ENCODE data around the gene C9orf43. TPM values are rescaled to one million over a fixed set of nuclear protein-coding genes. Genes with fewer than 3 reads are reported as not detected.
A peak's percentile ranks its signal among the peaks of the same experiment; 100 is the strongest.

C9orf43 gene
- total RNA-seq, 2 experiments from 2014 or later = 0.37 to 0.54 TPM

- Mint-ChIP-seq H3K27me3 (no peaks in the 10 kb centered on the region), H3K36me3 (ENCODE audit: low read depth) (no peaks in the 10 kb centered on the region), H3K4me3 (no peak overlapping the region), H3K4me1 (no peaks in the 10 kb centered on the region), H3K27ac (no peak overlapping the region), H3K9me3 (peaks cover 6% of the 10 kb centered on the region)
- no peak for DNase-seq
- ChIA-PET POLR2A (no interaction called here), CTCF (no interaction called here)
These were observed 53.7 kb downstream of the C9orf43 start for GRCh38 chr9:113464286-113464660.

- Mint-ChIP-seq H3K27me3 (no peaks in the 10 kb centered on the region), H3K9me3 (peaks cover 6% of the 10 kb centered on the region), H3K36me3 (ENCODE audit: low read depth) (no peaks in the 10 kb centered on the region), H3K4me3 (no peak overlapping the region), H3K27ac (no peak overlapping the region), H3K4me1 (no peaks in the 10 kb centered on the region)
- POLR2A ChIA-PET = no interaction called here
- CTCF ChIA-PET = interaction anchor here (1.4 kb wide), 1 partner anchor 12 kb away, joined by 4 read pairs; no protein-coding TSS in a partner anchor
- DNase-seq = no peak
These were observed 55.1 kb downstream of the C9orf43 start for GRCh38 chr9:113465599-113466140.

- no peak for DNase-seq
- Mint-ChIP-seq H3K4me3 (no peak overlapping the region), H3K9me3 (peaks cover 6% of the 10 kb centered on the region), H3K27me3 (peaks cover 3% of the 10 kb centered on the region), H3K27ac (no peak overlapping the region), H3K36me3 (ENCODE audit: low read depth) (no peaks in the 10 kb centered on the region), H3K4me1 (no peaks in the 10 kb centered on the region)
- CTCF ChIA-PET = interaction anchor here (0.9 to 1.4 kb wide), 2 partner anchors 10 to 46 kb away, joined by 3 to 4 read pairs; no protein-coding TSS in a partner anchor
- POLR2A ChIA-PET = no interaction called here
These were observed 56.6 kb downstream of the C9orf43 start for GRCh38 chr9:113467183-113467582.

- peaks cover 5% of the 10 kb centered on the region for H3K27me3 Mint-ChIP-seq
- H3K4me1 Mint-ChIP-seq = no peaks in the 10 kb centered on the region
- no peaks in the 10 kb centered on the region for H3K36me3 Mint-ChIP-seq (ENCODE audit: low read depth)
- no peak overlapping the region for H3K4me3 Mint-ChIP-seq
- H3K9me3 Mint-ChIP-seq = peaks cover 6% of the 10 kb centered on the region
- POLR2A ChIA-PET = no interaction called here
- H3K27ac Mint-ChIP-seq = no peak overlapping the region
- CTCF ChIA-PET = interaction anchor here (0.9 kb wide), 1 partner anchor 123 kb away, joined by 3 read pairs; no protein-coding TSS in a partner anchor
- DNase-seq = no peak
These were observed 58.3 kb downstream of the C9orf43 start for GRCh38 chr9:113468716-113469448.

GRCh38 chr9:113471143-113471542, 60.6 kb downstream of the C9orf43 start:
- H3K27me3 Mint-ChIP-seq = peaks cover 5% of the 10 kb centered on the region
- no peak overlapping the region for H3K27ac Mint-ChIP-seq
- no peak for DNase-seq
- H3K4me1 Mint-ChIP-seq = no peaks in the 10 kb centered on the region
- H3K9me3 Mint-ChIP-seq = peaks cover 6% of the 10 kb centered on the region
- no peaks in the 10 kb centered on the region for H3K36me3 Mint-ChIP-seq (ENCODE audit: low read depth)
- ChIA-PET POLR2A (no interaction called here), CTCF (no interaction called here)
- no peak overlapping the region for H3K4me3 Mint-ChIP-seq

GRCh38 chr9:113471566-113471965, 61.0 kb downstream of the C9orf43 start:
- no peaks in the 10 kb centered on the region for H3K36me3 Mint-ChIP-seq (ENCODE audit: low read depth)
- no peaks in the 10 kb centered on the region for H3K4me1 Mint-ChIP-seq
- DNase-seq = no peak
- H3K9me3 Mint-ChIP-seq = peaks cover 6% of the 10 kb centered on the region
- H3K4me3 Mint-ChIP-seq = no peak overlapping the region
- ChIA-PET CTCF (interaction anchor here (1.7 kb wide), 1 partner anchor 120 kb away, joined by 3 read pairs; no protein-coding TSS in a partner anchor), POLR2A (no interaction called here)
- peaks cover 5% of the 10 kb centered on the region for H3K27me3 Mint-ChIP-seq
- H3K27ac Mint-ChIP-seq = no peak overlapping the region

- no peaks in the 10 kb centered on the region for H3K4me1 Mint-ChIP-seq
- H3K36me3 Mint-ChIP-seq (ENCODE audit: low read depth) = no peaks in the 10 kb centered on the region
- ChIA-PET POLR2A (no interaction called here), CTCF (interaction anchor here (1.7 kb wide), 1 partner anchor 119 kb away, joined by 3 read pairs; no protein-coding TSS in a partner anchor)
- peaks cover 3% of the 10 kb centered on the region for H3K9me3 Mint-ChIP-seq
- H3K4me3 Mint-ChIP-seq = no peak overlapping the region
- no peak overlapping the region for H3K27ac Mint-ChIP-seq
- peaks cover 5% of the 10 kb centered on the region for H3K27me3 Mint-ChIP-seq
- no peak for DNase-seq
These were observed 61.7 kb downstream of the C9orf43 start for GRCh38 chr9:113472199-113472598.

- DNase-seq = no peak
- Mint-ChIP-seq H3K9me3 (no peaks in the 10 kb centered on the region), H3K36me3 (ENCODE audit: low read depth) (no peaks in the 10 kb centered on the region), H3K27me3 (peaks cover 9% of the 10 kb centered on the region), H3K4me3 (no peak overlapping the region), H3K4me1 (peaks cover 14% of the 10 kb centered on the region), H3K27ac (no peak overlapping the region)
- ChIA-PET POLR2A (no interaction called here), CTCF (interaction anchor here (0.8 kb wide), 1 partner anchor 73 kb away, joined by 3 read pairs; no protein-coding TSS in a partner anchor)
These were observed 63.9 kb downstream of the C9orf43 start for GRCh38 chr9:113474360-113475028.

- no peaks in the 10 kb centered on the region for H3K9me3 Mint-ChIP-seq
- DNase-seq = no peak
- H3K27me3 Mint-ChIP-seq = peaks cover 9% of the 10 kb centered on the region
- ChIA-PET POLR2A (no interaction called here), CTCF (no interaction called here)
- H3K27ac Mint-ChIP-seq = no peak overlapping the region
- H3K4me3 Mint-ChIP-seq = no peak overlapping the region
- H3K36me3 Mint-ChIP-seq (ENCODE audit: low read depth) = no peaks in the 10 kb centered on the region
- H3K4me1 Mint-ChIP-seq = peaks cover 20% of the 10 kb centered on the region
These were observed 64.5 kb downstream of the C9orf43 start for GRCh38 chr9:113475031-113475430.

- Mint-ChIP-seq H3K27ac (no peak overlapping the region), H3K27me3 (peaks cover 9% of the 10 kb centered on the region), H3K4me3 (no peak overlapping the region), H3K36me3 (ENCODE audit: low read depth) (no peaks in the 10 kb centered on the region), H3K9me3 (no peaks in the 10 kb centered on the region), H3K4me1 (peaks cover 21% of the 10 kb centered on the region)
- DNase-seq = no peak
- ChIA-PET CTCF (no interaction called here), POLR2A (no interaction called here)
These were observed 65.4 kb downstream of the C9orf43 start for GRCh38 chr9:113475992-113476391.

GRCh38 chr9:113476511-113476916, 66.0 kb downstream of the C9orf43 start:
- Mint-ChIP-seq H3K9me3 (no peaks in the 10 kb centered on the region), H3K27ac (no peak overlapping the region), H3K36me3 (ENCODE audit: low read depth) (no peaks in the 10 kb centered on the region), H3K27me3 (peaks cover 7% of the 10 kb centered on the region), H3K4me3 (no peak overlapping the region), H3K4me1 (peaks cover 23% of the 10 kb centered on the region)
- no peak for DNase-seq
- ChIA-PET CTCF (interaction anchor here (1.5 kb wide), 1 partner anchor 18 kb away, joined by 4 read pairs; no protein-coding TSS in a partner anchor), POLR2A (no interaction called here)

- peaks cover 23% of the 10 kb centered on the region for H3K4me1 Mint-ChIP-seq
- no peak for DNase-seq
- H3K27ac Mint-ChIP-seq = no peak overlapping the region
- H3K9me3 Mint-ChIP-seq = no peaks in the 10 kb centered on the region
- H3K27me3 Mint-ChIP-seq = peaks cover 7% of the 10 kb centered on the region
- ChIA-PET POLR2A (no interaction called here), CTCF (interaction anchor here (0.5 to 1.5 kb wide), 4 partner anchors 11 to 220 kb away, joined by 4 read pairs; no protein-coding TSS in a partner anchor)
- no peaks in the 10 kb centered on the region for H3K36me3 Mint-ChIP-seq (ENCODE audit: low read depth)
- no peak overlapping the region for H3K4me3 Mint-ChIP-seq
These were observed 66.5 kb downstream of the C9orf43 start for GRCh38 chr9:113477058-113477457.

- ChIA-PET POLR2A (no interaction called here), CTCF (interaction anchor here (0.8 to 1.8 kb wide), 4 partner anchors 11 to 19 kb away, joined by 4 read pairs; no protein-coding TSS in a partner anchor)
- DNase-seq = no peak
- peaks cover 23% of the 10 kb centered on the region for H3K4me1 Mint-ChIP-seq
- no peaks in the 10 kb centered on the region for H3K9me3 Mint-ChIP-seq
- no peaks in the 10 kb centered on the region for H3K36me3 Mint-ChIP-seq (ENCODE audit: low read depth)
- H3K27ac Mint-ChIP-seq = peak overlapping the region; percentile 31
- no peak overlapping the region for H3K4me3 Mint-ChIP-seq
- peaks cover 7% of the 10 kb centered on the region for H3K27me3 Mint-ChIP-seq
These were observed 67.1 kb downstream of the C9orf43 start for GRCh38 chr9:113477661-113478060.
